Activated CD4-positive, CD25-positive, alpha-beta regulatory T cell treated with anti-CD3 and anti-CD28 coated beads, Interleukin-2, amount 50 U/mL, for 24 hours (primary cell): ENCODE measurements around the gene TLK1.
A peak's percentile ranks its signal among the peaks of the same experiment; 100 is the strongest.

Experiments used
- ATAC-seq, 2 donors: fragments of 150-1000 bp; cut with Tn5 transposase; one replicate each; pipeline ENCODE4 v1.10.0; 2021; ENCODE audit warnings: mild to moderate bottlenecking in 1 of 2, moderate library complexity in 1 of 2

TLK1 gene

GRCh38 chr2:171160119-171160955, at the start of gene TLK1:
TSS of gene TLK1 (minus strand) at chr2:171160893. CDS start at chr2:171160428, 465 bp downstream.
- ATAC-seq: peak; percentile 72 to 73

- no peak for ATAC-seq
Measured at GRCh38 chr2:171210216-171210863, 49.6 kb upstream of the TLK1 start.

- ATAC-seq: no peak
Measured at GRCh38 chr2:171208657-171209056, 48.0 kb upstream of the TLK1 start.

- no peak for ATAC-seq
Measured at GRCh38 chr2:171206422-171207115, 45.9 kb upstream of the TLK1 start.

- no peak for ATAC-seq
Measured at GRCh38 chr2:171205551-171205950, 44.9 kb upstream of the TLK1 start.

GRCh38 chr2:171201767-171202166, 41.1 kb upstream of the TLK1 start:
- no peak for ATAC-seq

GRCh38 chr2:171201271-171201670, 40.6 kb upstream of the TLK1 start:
- ATAC-seq: no peak

- no peak for ATAC-seq
Measured at GRCh38 chr2:171200469-171200868, 39.8 kb upstream of the TLK1 start.

GRCh38 chr2:171191021-171191420, 30.3 kb upstream of the TLK1 start:
- ATAC-seq: no peak

GRCh38 chr2:171187819-171188218, 27.1 kb upstream of the TLK1 start:
- ATAC-seq: no peak

GRCh38 chr2:171187177-171187576, 26.5 kb upstream of the TLK1 start:
- no peak for ATAC-seq

- no peak for ATAC-seq
Measured at GRCh38 chr2:171185941-171186340, 25.2 kb upstream of the TLK1 start.

GRCh38 chr2:171185165-171185818, 24.6 kb upstream of the TLK1 start:
- no peak for ATAC-seq

- no peak for ATAC-seq
Measured at GRCh38 chr2:171181064-171182049, 20.7 kb upstream of the TLK1 start.

GRCh38 chr2:171180229-171180930, 19.7 kb upstream of the TLK1 start:
- peak in 1 of 2 donors; percentile 48 for ATAC-seq

- ATAC-seq: no peak
Measured at GRCh38 chr2:171178993-171179392, 18.3 kb upstream of the TLK1 start.

GRCh38 chr2:171176516-171176915, 15.8 kb upstream of the TLK1 start:
- ATAC-seq: no peak

- ATAC-seq: no peak
Measured at GRCh38 chr2:171174075-171174474, 13.4 kb upstream of the TLK1 start.

- ATAC-seq: peak; percentile 86 to 91
Measured at GRCh38 chr2:171173087-171173486, 12.4 kb upstream of the TLK1 start.

- no peak for ATAC-seq
Measured at GRCh38 chr2:171171808-171172207, 11.1 kb upstream of the TLK1 start.

- no peak for ATAC-seq
Measured at GRCh38 chr2:171169839-171170238, 9.1 kb upstream of the TLK1 start.
